GM18511 (cell line): ENCODE data around the gene CCDC78.
"Not testable (repeated sequence)": the region's sequence is repeated elsewhere in the genome, so short reads cannot be mapped to it uniquely, and the experiment has no call there.

Source experiments
- ATAC-seq: cut with Tn5 transposase; IDR thresholded peaks from one replicate; pipeline ENCODE4 v1.9.1; 2021; ENCODE audit warnings: mild to moderate bottlenecking, moderate library complexity; ENCODE audit not compliant: unreplicated experiment

The CCDC78 gene

GRCh38 chr16:761625-762513, 35.6 kb upstream of the CCDC78 start:
- ATAC-seq: no peak

- ATAC-seq: no peak
Measured at GRCh38 chr16:760545-761343, 34.5 kb upstream of the CCDC78 start, which contains the start of gene MSLN. MSLN (plus strand) TSS chr16:760734; CDS start chr16:762681, 1,947 bp downstream.

- no peak for ATAC-seq
Measured at GRCh38 chr16:760065-760464, 33.8 kb upstream of the CCDC78 start.

- no peak for ATAC-seq
Measured at GRCh38 chr16:759110-759910, 33.1 kb upstream of the CCDC78 start.

- no peak for ATAC-seq
Measured at GRCh38 chr16:756428-756827, 30.2 kb upstream of the CCDC78 start.

GRCh38 chr16:754656-755055, 28.4 kb upstream of the CCDC78 start:
- no peak for ATAC-seq

GRCh38 chr16:754121-754607, 27.9 kb upstream of the CCDC78 start:
- ATAC-seq: not testable (repeated sequence)

GRCh38 chr16:752007-752312, 25.7 kb upstream of the CCDC78 start:
- no peak for ATAC-seq

- no peak for ATAC-seq
Measured at GRCh38 chr16:751152-752006, 25.1 kb upstream of the CCDC78 start.

- no peak for ATAC-seq
Measured at GRCh38 chr16:750485-750884, 24.2 kb upstream of the CCDC78 start.

GRCh38 chr16:749010-749409, 22.8 kb upstream of the CCDC78 start:
- no peak for ATAC-seq

GRCh38 chr16:747978-748746, 21.9 kb upstream of the CCDC78 start:
- ATAC-seq: no peak

GRCh38 chr16:746637-747036, 20.4 kb upstream of the CCDC78 start:
- no peak for ATAC-seq

- ATAC-seq: no peak
Measured at GRCh38 chr16:745739-746138, 19.5 kb upstream of the CCDC78 start.

GRCh38 chr16:743794-744500, 17.7 kb upstream of the CCDC78 start:
- no peak for ATAC-seq

GRCh38 chr16:742894-743293, 16.7 kb upstream of the CCDC78 start:
- not testable (repeated sequence) for ATAC-seq

GRCh38 chr16:741986-742629, 15.9 kb upstream of the CCDC78 start:
- ATAC-seq: no peak

- peak; percentile 77 for ATAC-seq
Measured at GRCh38 chr16:740764-741505, 14.7 kb upstream of the CCDC78 start, which contains the start of gene CIAO3. CIAO3 (minus strand) TSS chr16:740997; CDS start chr16:740985, 12 bp downstream.
